HUES64 (cell line): Measurements from ENCODE around the gene NUDT16L1.

Experiments used
- H3K27ac ChIP-seq: 2 replicates; pipeline ENCODE4 v1.7.0; 2013; ENCODE audit warnings: low read depth, low read length, inconsistent platforms
- H3K27me3 ChIP-seq: 2 replicates; pipeline ENCODE4 v1.6.1; 2013; ENCODE audit warnings: mild to moderate bottlenecking, low read length; ENCODE audit not compliant: insufficient read depth
- H3K36me3 ChIP-seq: 2 replicates; pipeline ENCODE4 v1.6.1; 2013; ENCODE audit warnings: mild to moderate bottlenecking, low read length; ENCODE audit not compliant: insufficient read depth
- H3K4me1 ChIP-seq: 2 replicates; pipeline ENCODE4 v1.6.1; 2013; ENCODE audit warnings: mild to moderate bottlenecking, low read length, moderate library complexity; ENCODE audit not compliant: insufficient read depth
- H3K4me3 ChIP-seq: 2 replicates; pipeline ENCODE4 v1.5.1; 2013; ENCODE audit warnings: mild to moderate bottlenecking, low read length, moderate library complexity
- H3K9ac ChIP-seq: 2 replicates; pipeline ENCODE4 v1.6.1; 2013; ENCODE audit warnings: mild to moderate bottlenecking, low read depth, low read length
- H3K9me3 ChIP-seq: 2 replicates; pipeline ENCODE4 v1.6.1; 2013; ENCODE audit warnings: low read depth, low read length; ENCODE audit not compliant: insufficient read depth
- WGBS: fragments of 150-250, 120-280 bp; methylation state at CpG from one replicate; pipeline ENCODE4 v1.1.7; 2013; ENCODE audit warnings: missing lambda C conversion rate; 5-methylcytosine and 5-hydroxymethylcytosine counted together

Gene NUDT16L1

GRCh38 chr16:4698321-4699045 lies 5.1 kb downstream of the NUDT16L1 start:
- Histone ChIP-seq H3K9ac (no peak overlapping the region; the same call in 1 of the 2 replicates), H3K4me3 (no peak overlapping the region), H3K36me3 (peaks cover 76% of the 10 kb centered on the region), H3K27me3 (no peaks in the 10 kb centered on the region), H3K9me3 (no peaks in the 10 kb centered on the region), H3K4me1 (no peaks in the 10 kb centered on the region), H3K27ac (no peak overlapping the region)
- WGBS: 95% methylated on average over 36 of the region's 36 CpGs

GRCh38 chr16:4699046-4699556 lies 5.7 kb downstream of the NUDT16L1 start:
- 94% methylated on average over 19 of the region's 19 CpGs for WGBS
- Histone ChIP-seq H3K9ac (no peak overlapping the region; the same call in 1 of the 2 replicates), H3K4me1 (no peaks in the 10 kb centered on the region), H3K27ac (no peak overlapping the region), H3K27me3 (no peaks in the 10 kb centered on the region), H3K4me3 (no peak overlapping the region), H3K9me3 (no peaks in the 10 kb centered on the region), H3K36me3 (peaks cover 82% of the 10 kb centered on the region)

DNA sequence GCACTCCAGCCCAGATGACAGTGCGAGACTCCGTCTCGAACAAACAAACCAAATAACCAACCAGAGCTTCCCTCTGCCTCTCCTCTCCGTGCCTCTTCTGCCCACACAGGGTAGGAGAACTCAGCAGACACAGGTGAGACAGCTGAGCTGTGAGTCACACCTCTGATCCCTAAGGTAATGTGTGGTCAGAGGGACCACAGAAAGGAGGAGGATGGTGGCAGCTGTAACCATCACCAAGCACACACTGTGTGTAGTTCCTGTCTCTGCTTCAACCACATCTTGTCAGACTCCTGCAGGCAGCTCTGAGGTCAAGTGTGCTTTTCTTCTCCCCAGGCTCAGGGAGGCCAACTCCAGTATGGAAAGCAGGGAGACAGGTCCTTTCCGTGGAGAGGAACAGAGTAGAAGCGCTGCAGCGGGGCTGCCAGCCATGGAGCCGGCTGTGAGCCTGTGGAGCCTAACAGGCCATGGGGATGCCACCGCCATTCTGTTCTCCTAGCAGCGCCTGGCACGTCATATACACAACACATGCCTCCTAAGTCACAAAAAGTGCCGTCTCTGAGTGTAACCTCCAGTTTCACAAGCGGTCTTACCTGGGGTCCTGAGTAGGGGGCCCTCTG lies 7.1 kb downstream of the NUDT16L1 start:
- H3K9me3 ChIP-seq: no peaks in the 10 kb centered on the region
- 97% methylated on average over 13 of the region's 13 CpGs for WGBS
- H3K27me3 ChIP-seq: no peaks in the 10 kb centered on the region
- no peak overlapping the region for H3K9ac ChIP-seq
- H3K4me3 ChIP-seq: no peak overlapping the region
- peaks cover 90% of the 10 kb centered on the region for H3K36me3 ChIP-seq
- no peaks in the 10 kb centered on the region for H3K4me1 ChIP-seq
- no peak overlapping the region for H3K27ac ChIP-seq

- Histone ChIP-seq H3K27me3 (no peaks in the 10 kb centered on the region), H3K9ac (no peak overlapping the region), H3K27ac (no peak overlapping the region), H3K4me1 (no peaks in the 10 kb centered on the region), H3K36me3 (peaks cover 88% of the 10 kb centered on the region), H3K9me3 (no peaks in the 10 kb centered on the region), H3K4me3 (no peak overlapping the region)
- 94% methylated on average over 33 of the region's 33 CpGs for WGBS
Measured at GRCh38 chr16:4700997-4701743, 7.8 kb downstream of the NUDT16L1 start.

GRCh38 chr16:4701791-4702465 lies 8.6 kb downstream of the NUDT16L1 start:
- Histone ChIP-seq H3K27me3 (no peaks in the 10 kb centered on the region), H3K4me1 (no peaks in the 10 kb centered on the region), H3K4me3 (no peak overlapping the region), H3K9ac (no peak overlapping the region), H3K36me3 (peaks cover 88% of the 10 kb centered on the region), H3K9me3 (no peaks in the 10 kb centered on the region), H3K27ac (no peak overlapping the region)
- 96% methylated on average over 17 of the region's 17 CpGs for WGBS

GRCh38 chr16:4702466-4702808 lies 9.1 kb downstream of the NUDT16L1 start:
- H3K36me3 ChIP-seq: peaks cover 88% of the 10 kb centered on the region

GRCh38 chr16:4703906-4704305 lies 10.5 kb downstream of the NUDT16L1 start:
- Histone ChIP-seq H3K36me3 (peaks cover 81% of the 10 kb centered on the region), H3K9me3 (no peaks in the 10 kb centered on the region), H3K27ac (no peak overlapping the region), H3K9ac (no peak overlapping the region), H3K27me3 (no peaks in the 10 kb centered on the region), H3K4me1 (no peaks in the 10 kb centered on the region), H3K4me3 (no peak overlapping the region)
- WGBS: 97% methylated on average over 7 of the region's 7 CpGs

More at GRCh38 chr16:4702466-4702808, 9.1 kb downstream of the NUDT16L1 start:
- H3K9me3 ChIP-seq: no peaks in the 10 kb centered on the region
- no peak overlapping the region for H3K9ac ChIP-seq
- no peak overlapping the region for H3K27ac ChIP-seq
- WGBS: 92% methylated on average over 7 of the region's 7 CpGs
- H3K27me3 ChIP-seq: no peaks in the 10 kb centered on the region
- H3K4me1 ChIP-seq: no peaks in the 10 kb centered on the region
- H3K4me3 ChIP-seq: no peak overlapping the region

GRCh38 chr16:4704491-4704890 lies 11.1 kb downstream of the NUDT16L1 start:
- no peaks in the 10 kb centered on the region for H3K4me1 ChIP-seq
- no peak overlapping the region for H3K4me3 ChIP-seq
- WGBS: 93% methylated on average over 8 of the region's 8 CpGs
- H3K27me3 ChIP-seq: no peaks in the 10 kb centered on the region
- peaks cover 78% of the 10 kb centered on the region for H3K36me3 ChIP-seq
- H3K27ac ChIP-seq: no peak overlapping the region
- no peaks in the 10 kb centered on the region for H3K9me3 ChIP-seq
- H3K9ac ChIP-seq: no peak overlapping the region

DNA sequence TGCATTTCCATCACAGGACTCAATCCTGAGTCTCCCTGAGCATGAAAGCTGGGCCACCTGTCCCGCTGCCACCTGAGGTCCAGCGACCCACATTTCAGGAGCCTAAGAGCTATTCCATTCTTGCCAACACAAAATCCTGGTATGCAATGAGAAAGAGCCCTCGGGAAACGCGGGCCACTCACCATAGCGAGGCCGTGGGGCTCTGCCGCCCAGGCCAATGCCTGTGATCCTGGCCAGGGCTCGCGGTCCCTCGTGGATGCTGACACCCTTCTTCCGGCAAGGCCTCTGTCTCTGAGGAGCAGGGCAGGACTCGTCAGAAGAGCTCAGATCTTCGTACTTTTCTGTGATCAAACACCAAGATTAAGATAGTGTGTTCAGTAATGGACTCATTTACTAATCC lies 11.6 kb downstream of the NUDT16L1 start:
- Histone ChIP-seq H3K27ac (no peak overlapping the region), H3K4me1 (no peaks in the 10 kb centered on the region), H3K4me3 (no peak overlapping the region), H3K36me3 (peaks cover 78% of the 10 kb centered on the region), H3K9ac (no peak overlapping the region), H3K27me3 (no peaks in the 10 kb centered on the region), H3K9me3 (no peaks in the 10 kb centered on the region)
- 96% methylated on average over 14 of the region's 14 CpGs for WGBS

- Histone ChIP-seq H3K27me3 (no peaks in the 10 kb centered on the region), H3K27ac (no peak overlapping the region), H3K9me3 (no peaks in the 10 kb centered on the region), H3K9ac (no peak overlapping the region), H3K4me1 (no peaks in the 10 kb centered on the region), H3K4me3 (no peak overlapping the region), H3K36me3 (peaks cover 72% of the 10 kb centered on the region)
- 94% methylated on average over 7 of the region's 7 CpGs for WGBS
Measured at GRCh38 chr16:4706871-4707270, 13.5 kb downstream of the NUDT16L1 start.

GRCh38 chr16:4709481-4709880 lies 16.1 kb downstream of the NUDT16L1 start:
- Histone ChIP-seq H3K27me3 (no peaks in the 10 kb centered on the region), H3K9me3 (no peaks in the 10 kb centered on the region), H3K27ac (no peak overlapping the region), H3K4me1 (peaks cover 10% of the 10 kb centered on the region; the same call in 1 of the 2 replicates), H3K9ac (no peak overlapping the region), H3K4me3 (no peak overlapping the region), H3K36me3 (peaks cover 72% of the 10 kb centered on the region)
- WGBS: 100% methylated on average over 3 of the region's 4 CpGs
